HEK293T (cell line): ENCODE results near the gene MLLT3.

Experiments used
- BHLHE40 ChIP-seq: fragments of 450-650 bp; IDR thresholded peaks from 2 replicates; pipeline ENCODE4 v1.6.1; 2016; ENCODE audit warnings: mild to moderate bottlenecking, moderate library complexity, borderline replicate concordance
- CTBP1 ChIP-seq: fragments of 450-650 bp; IDR thresholded peaks from 2 replicates; pipeline ENCODE4 v1.6.1; 2016; ENCODE audit warnings: borderline replicate concordance
- FOXA1 ChIP-seq: fragments of 450-650 bp; IDR thresholded peaks from 2 replicates; pipeline ENCODE4 v1.6.1; 2016; ENCODE audit warnings: mild to moderate bottlenecking
- FOXK2 ChIP-seq: fragments of 450-650 bp; IDR thresholded peaks from 2 replicates; pipeline ENCODE4 v1.6.1; 2016; ENCODE audit warnings: mild to moderate bottlenecking
- FOXM1 ChIP-seq: fragments of 450-650 bp; IDR thresholded peaks from 2 replicates; pipeline ENCODE4 v1.6.1; 2017; ENCODE audit warnings: mild to moderate bottlenecking, borderline replicate concordance
- HDGF ChIP-seq: fragments of 450-650 bp; IDR thresholded peaks from 2 replicates; pipeline ENCODE4 v1.6.1; 2017; ENCODE audit warnings: antibody characterized with exemption, borderline replicate concordance
- LEF1 ChIP-seq: fragments of 450-650 bp; IDR thresholded peaks from 2 replicates; pipeline ENCODE4 v1.6.1; 2017; ENCODE audit warnings: mild to moderate bottlenecking, borderline replicate concordance
- PKNOX1 ChIP-seq: fragments of 450-650 bp; IDR thresholded peaks from 2 replicates; pipeline ENCODE4 v1.6.1; 2016
- SP1 ChIP-seq: fragments of 450-650 bp; IDR thresholded peaks from 2 replicates; pipeline ENCODE4 v1.6.1; 2017
- SUZ12 ChIP-seq: fragments of 450-650 bp; IDR thresholded peaks from 2 replicates; pipeline ENCODE4 v1.6.1; 2016; ENCODE audit warnings: mild to moderate bottlenecking
- TARDBP ChIP-seq: fragments of 450-650 bp; IDR thresholded peaks from 2 replicates; pipeline ENCODE4 v1.6.1; 2016

- TF ChIP-seq LEF1 (no peak), FOXM1 (no peak), FOXA1 (no peak), PKNOX1 (no peak), CTBP1 (no peak), SUZ12 (no peak), TARDBP (no peak), HDGF (no peak), BHLHE40 (no peak), FOXK2 (no peak), SP1 (no peak)
Measured at GRCh38 chr9:20479419-20480155, 142.7 kb downstream of the MLLT3 start.
